HG03460 (cell line): Measurements from ENCODE around the gene GIPC3.
"Not testable (repeated sequence)": the region's sequence is repeated elsewhere in the genome, so short reads cannot be mapped to it uniquely, and the experiment has no call there.

Experiments
- ATAC-seq: cut with Tn5 transposase; IDR thresholded peaks from one replicate; pipeline ENCODE4 v1.9.1; 2021; ENCODE audit not compliant: unreplicated experiment

The GIPC3 gene

GRCh38 chr19:3575949-3576673 is 9.2 kb upstream of the GIPC3 start:
- no peak for ATAC-seq

DNA sequence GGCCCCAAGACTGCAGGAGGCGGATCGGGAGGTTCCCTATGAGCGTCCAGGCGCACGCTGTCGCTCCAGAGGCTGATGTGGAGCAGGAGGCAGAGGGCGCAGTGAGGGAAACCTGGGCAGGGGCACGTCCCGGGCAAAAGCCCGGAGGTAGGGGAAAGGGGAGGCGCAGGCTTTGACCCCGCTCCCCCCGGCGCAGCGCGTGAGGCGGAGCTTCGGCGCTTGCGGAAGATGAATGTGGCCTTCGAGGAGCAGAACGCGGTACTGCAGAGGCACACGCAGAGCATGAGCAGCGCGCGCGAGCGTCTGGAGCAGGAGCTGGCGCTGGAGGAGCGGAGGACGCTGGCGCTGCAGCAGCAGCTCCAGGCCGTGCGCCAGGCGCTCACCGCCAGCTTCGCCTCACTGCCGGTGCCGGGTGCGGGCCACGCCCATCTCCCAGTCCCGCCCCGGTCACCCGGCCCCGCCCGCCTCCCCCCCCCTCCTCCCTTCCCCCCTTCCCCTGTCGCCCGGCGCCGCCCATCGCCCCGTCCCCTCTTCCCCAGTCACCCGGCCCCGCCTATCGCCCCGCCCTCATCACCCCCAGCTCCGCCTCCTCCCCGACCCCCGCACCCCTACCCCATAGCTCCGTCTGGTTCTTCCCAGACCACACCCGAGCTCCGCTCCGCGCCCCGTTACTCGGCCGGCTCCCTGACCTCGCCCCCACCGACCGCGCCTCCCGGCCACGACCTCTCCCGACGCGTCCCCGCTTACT is 8.4 kb upstream of the GIPC3 start:
- no peak for ATAC-seq

- no peak for ATAC-seq
These were observed 7.4 kb upstream of the GIPC3 start for GRCh38 chr19:3577723-3578344.

GRCh38 chr19:3578390-3578789 is 6.9 kb upstream of the GIPC3 start:
- no peak for ATAC-seq

- no peak for ATAC-seq
These were observed 4.9 kb upstream of the GIPC3 start for GRCh38 chr19:3580156-3580934.

- ATAC-seq: not testable (repeated sequence)
These were observed 3.5 kb upstream of the GIPC3 start for GRCh38 chr19:3581792-3582191.

DNA sequence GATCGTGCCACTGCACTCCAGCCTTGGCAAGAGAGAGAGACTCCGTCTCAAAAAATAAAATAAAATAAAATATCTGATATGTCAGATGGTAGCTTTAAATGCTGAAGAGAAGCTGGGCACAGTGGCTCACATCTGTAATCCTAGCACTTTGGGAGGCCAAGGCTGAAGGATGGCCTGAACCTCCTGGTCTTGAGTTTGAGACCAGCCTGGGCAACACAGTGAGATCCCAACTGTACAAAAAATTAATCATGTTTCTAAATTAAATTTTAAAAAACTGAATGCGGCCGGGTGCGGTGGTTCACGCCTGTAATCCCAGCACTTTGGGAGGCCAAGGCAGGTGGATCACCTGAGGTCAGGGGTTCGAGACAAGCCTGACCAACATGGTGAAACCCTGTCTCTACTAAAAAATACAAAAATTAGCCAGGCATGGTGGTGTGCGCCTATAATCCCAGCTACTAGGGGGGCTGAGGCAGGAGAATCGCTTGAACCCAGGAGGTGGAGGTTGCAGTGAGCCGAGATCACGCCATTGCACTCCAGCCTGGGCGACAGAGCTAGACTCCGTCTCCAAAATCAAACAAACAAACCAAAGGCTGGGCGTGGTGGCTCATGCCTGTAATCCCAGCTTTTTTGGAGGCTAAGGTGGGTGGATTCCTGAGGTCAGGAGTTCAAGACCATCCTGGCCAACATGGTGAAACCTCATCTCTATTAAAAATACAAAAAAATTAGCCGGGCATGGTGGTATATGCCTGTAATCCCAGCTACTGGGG is 1.1 kb upstream of the GIPC3 start:
- not testable (repeated sequence) for ATAC-seq

GRCh38 chr19:3586127-3586626 is 899 bp downstream of the GIPC3 start:
- ATAC-seq: no peak

DNA sequence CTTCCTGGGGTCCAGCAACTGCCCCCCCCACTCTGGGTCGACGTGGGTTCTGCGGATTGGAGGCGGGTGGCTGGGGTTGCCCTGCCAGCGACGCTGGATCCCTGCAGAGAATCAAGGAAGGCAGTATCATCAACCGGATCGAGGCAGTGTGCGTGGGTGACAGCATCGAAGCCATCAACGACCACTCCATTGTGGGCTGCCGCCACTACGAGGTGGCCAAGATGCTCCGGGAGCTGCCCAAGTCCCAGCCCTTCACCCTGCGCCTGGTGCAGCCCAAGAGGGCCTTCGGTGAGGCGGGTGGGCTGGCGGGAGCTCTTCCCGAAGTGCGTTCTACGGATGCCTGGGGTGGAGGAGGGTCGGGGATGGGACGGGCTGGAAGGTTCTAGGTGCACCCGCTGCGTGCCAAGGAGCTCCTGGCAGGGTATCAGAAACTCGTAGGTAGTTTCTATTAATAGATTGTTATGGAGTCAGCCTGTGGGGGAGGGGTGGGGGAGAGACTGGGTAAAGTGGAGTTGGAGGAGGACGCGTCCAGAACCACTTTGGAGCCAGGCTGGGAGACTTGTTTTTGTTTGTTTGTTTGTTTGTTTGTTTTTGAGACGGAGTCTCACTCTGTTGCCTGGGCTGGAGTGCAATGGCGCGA is 1.5 kb downstream of the GIPC3 start:
- ATAC-seq: no peak

DNA sequence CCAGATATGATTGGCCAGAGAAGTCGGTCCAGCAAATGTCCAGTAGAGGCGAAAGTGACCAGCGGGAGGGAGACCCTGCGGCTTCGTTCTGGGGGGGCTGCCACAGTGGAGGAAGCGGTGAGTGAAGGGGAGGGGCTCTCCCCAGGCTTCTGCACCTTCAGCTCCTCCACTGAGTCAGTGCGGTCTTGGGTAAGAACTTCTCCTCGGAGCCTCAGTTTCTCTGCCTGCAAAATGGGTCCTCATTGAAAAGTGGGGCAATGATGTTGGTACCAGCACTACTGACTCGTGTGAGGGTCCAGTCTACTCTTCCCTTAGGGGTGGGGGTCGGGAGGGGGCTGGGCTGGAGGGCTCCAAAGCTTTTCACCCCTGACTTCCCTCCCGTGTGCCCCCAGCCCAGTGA is 4.2 kb downstream of the GIPC3 start:
- no peak for ATAC-seq

- no peak for ATAC-seq
These were observed 4.7 kb downstream of the GIPC3 start for GRCh38 chr19:3589949-3590348.

DNA sequence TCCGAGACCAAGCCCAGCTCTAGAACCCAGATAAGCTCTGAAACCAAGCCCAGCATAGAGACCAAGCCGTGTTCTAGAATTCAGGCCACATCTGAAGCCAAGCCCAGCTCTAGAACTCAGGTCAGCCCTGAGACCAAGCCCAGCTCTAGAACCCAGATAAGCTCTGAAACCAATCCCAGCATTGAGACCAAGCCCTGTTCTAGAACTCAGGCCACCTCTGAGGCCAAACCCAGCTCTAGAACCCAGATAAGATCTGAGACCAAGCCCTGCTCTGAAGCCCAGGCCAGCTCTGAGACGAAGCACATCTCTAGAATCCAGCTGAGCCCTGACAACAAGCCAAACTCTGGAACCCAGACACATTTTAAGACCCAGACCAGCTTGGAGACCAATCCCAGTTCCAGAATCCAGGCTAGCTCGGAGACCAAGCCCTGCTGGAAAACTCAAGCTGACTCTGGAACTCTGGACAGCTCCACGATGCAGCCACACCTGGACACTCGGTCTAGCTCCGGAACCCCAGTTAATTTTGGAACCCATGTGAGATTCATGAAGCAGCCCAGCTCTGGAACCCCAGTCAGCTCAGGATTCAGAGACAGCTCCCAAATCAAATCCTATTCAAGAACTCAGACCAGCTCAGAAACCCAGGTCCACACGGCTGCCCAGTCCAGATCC is 5.8 kb downstream of the GIPC3 start:
- ATAC-seq: no peak

DNA sequence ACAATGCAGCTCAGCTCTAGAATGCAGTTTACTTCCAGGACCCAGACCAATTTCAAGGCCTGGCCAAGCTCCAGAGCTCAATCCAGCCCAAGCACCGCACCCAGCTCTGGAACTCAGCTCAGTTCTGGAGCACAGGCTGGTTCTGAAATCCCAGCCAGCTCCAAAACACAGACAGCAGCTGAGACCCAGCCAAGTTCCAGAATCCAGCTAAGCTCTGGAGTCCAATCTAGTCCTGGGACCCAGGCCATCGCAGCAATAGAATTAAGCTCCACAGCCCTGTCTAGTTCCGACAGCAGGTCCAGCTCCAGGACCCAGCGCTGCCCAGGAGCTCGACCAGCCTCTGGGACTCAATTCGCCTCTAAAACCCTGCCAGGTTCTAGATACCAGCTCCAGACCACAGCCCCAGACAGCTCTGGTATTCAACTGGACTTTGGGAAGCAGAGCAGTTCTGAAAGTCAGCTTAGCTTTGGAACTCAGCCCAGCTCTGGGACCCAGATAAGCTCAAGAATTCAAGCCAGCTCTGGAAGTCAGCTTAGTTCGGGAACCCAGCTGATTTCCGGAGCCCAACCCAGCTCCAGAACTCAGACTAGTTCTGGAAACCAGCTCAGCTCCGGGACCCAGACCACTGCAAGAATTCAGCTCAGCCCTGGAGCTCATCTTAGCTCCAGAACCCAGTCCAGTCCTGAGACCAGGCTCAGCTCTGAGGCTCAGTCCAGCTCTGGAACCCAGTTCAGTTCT is 6.8 kb downstream of the GIPC3 start:
- no peak for ATAC-seq

GRCh38 chr19:3593156-3593555 is 7.9 kb downstream of the GIPC3 start:
- ATAC-seq: no peak

DNA sequence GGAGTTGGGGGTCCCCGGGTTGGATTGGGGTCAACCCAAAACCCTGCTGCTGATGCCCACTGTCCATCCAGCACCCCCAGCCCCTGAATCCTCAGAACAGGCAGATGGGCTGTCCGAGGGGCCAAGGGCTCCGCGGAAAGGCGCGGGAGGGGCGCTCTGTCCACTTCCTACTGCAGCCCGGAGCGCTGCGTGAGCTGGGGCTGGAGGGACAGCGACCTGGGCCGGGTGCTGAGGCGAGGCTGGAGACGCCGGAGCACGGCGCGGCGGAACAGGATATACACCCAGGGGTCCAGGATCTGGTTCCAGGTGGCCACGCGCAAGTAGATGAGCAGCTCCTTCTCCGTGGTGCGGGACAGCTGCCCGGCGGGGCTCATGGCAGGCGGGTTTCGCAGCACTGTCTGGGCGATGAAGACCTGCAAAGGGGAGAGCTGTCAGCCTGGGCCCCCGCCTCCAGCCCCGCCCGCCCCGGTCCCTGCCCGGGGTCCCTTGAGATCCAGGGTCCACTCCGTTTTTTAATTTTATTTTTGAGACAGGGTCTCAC is 10.3 kb downstream of the GIPC3 start:
- no peak for ATAC-seq

GRCh38 chr19:3599776-3600187 is 14.5 kb downstream of the GIPC3 start:
- ATAC-seq: no peak

DNA sequence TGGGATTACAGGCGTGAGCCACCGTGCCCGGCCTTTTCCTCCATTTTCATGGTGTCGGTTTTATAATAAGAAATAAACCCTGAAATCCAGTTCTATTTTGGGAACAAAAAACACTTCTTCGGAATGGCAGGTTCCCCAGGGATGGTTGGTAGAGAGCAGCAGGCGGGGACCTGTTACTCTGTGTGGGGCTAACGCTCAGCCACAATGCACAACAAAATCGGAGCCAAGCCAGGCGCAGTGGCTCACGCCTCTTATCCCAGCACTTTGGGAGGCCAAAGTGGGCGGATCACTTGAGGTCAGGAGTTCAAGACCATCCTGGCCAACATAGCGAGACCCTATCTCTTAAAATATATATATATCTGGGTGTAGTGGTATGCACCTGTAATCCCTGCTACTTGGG is 15.7 kb downstream of the GIPC3 start:
- no peak for ATAC-seq

DNA sequence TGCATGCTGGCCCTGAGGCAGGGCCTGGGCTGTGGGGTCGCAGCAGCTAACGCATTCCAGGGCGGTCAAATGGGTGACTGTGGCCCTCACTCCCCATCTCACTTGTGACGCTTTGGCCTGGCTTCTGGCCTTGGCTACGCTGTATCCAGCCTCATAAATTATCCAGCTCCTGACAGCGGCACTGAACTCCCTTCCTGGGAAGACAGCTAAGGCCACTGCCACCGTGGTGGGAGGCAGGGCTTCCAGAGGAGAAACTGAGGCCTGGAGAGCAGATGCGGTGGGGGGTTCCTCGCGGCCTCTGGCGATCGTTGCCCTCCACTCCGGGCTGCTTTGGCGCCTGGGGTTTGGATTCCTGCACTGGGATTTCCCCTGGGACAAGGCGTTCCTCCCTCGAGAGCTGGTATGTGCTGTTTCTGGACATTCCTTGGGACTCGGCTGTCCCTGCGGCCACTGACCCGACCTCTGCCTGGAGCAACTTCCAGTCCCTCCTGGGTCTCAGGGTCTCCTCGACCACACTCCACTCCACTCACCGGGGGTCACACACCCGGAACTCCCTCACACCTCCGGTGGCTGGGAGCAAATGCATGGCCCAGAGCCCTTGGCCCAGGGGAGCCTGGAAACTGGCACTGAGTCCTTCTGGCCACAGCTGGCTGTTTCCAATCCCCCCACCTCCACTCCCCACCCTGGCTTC is 18.0 kb downstream of the GIPC3 start:
- no peak for ATAC-seq
